SJSA1 (cell line): ENCODE results near the gene CHD1. TPM values are rescaled to one million over a fixed set of nuclear protein-coding genes. Genes with fewer than 3 reads are reported as not detected.
A peak's percentile ranks its signal among the peaks of the same experiment; 100 is the strongest.

Source experiments
- DNase-seq, 2 experiments: peaks; one replicate each; pipeline ENCODE4 v3.0.0-alpha.2; 2015 to 2020; ENCODE audit warnings: low spot score in 2 of 2, low read depth in 1 of 2
- H3K27ac ChIP-seq: fragments of 250-450 bp; sonication (Bioruptor Pico); 2 replicates; pipeline ENCODE4 v1.5.1; 2020; ENCODE audit warnings: mild to moderate bottlenecking, moderate library complexity
- H3K27me3 ChIP-seq: fragments of 250-450 bp; sonication (Bioruptor Pico); replicated peaks from 2 replicates; pipeline ENCODE4 v1.5.1; 2020; ENCODE audit warnings: mild to moderate bottlenecking, moderate library complexity
- H3K36me3 ChIP-seq: fragments of 250-450 bp; sonication (Bioruptor Pico); 2 replicates; pipeline ENCODE4 v1.5.1; 2020; ENCODE audit warnings: mild to moderate bottlenecking
- H3K4me1 ChIP-seq: fragments of 250-450 bp; sonication (Bioruptor Pico); replicated peaks from 2 replicates; pipeline ENCODE4 v1.6.1; 2021; ENCODE audit warnings: mild to moderate bottlenecking
- H3K4me3 ChIP-seq: fragments of 250-450 bp; sonication (Bioruptor Pico); 2 replicates; pipeline ENCODE4 v1.5.1; 2020; ENCODE audit warnings: mild to moderate bottlenecking
- H3K9me3 ChIP-seq: fragments of 250-450 bp; sonication (Bioruptor Pico); replicated peaks from 2 replicates; pipeline ENCODE4 v1.5.1; 2020; ENCODE audit warnings: mild to moderate bottlenecking
- total RNA-seq: library from RNA; depleted of rRNA; stranded (reverse); fragments of >200 nt; shearing (Covaris generic); gene quantifications from 2 replicates; pipeline ENCODE4 v1.2.3, GENCODE V29; 2014; rRNA removed

CHD1 gene
- total RNA-seq: 27.3 and 61.0 TPM in 2 replicates

GRCh38 chr5:98928873-98929709 lies at the start of gene CHD1:
Gene CHD1 (minus strand): TSS chr5:98929007. CDS start chr5:98926386, 2,621 bp downstream.
- H3K9me3 ChIP-seq: no peaks in the 10 kb centered on the region
- peak within 1 kb of the TSS; percentile 99 for H3K27ac ChIP-seq
- H3K27me3 ChIP-seq: no peaks in the 10 kb centered on the region
- peak; percentile 98 to 100 for DNase-seq
- H3K4me3 ChIP-seq: peak within 1 kb of the TSS; percentile 78
- peaks cover 4% of the 10 kb centered on the region; the same call in 1 of the 2 replicates for H3K4me1 ChIP-seq
- peaks cover 46% of the 10 kb centered on the region for H3K36me3 ChIP-seq

DNA sequence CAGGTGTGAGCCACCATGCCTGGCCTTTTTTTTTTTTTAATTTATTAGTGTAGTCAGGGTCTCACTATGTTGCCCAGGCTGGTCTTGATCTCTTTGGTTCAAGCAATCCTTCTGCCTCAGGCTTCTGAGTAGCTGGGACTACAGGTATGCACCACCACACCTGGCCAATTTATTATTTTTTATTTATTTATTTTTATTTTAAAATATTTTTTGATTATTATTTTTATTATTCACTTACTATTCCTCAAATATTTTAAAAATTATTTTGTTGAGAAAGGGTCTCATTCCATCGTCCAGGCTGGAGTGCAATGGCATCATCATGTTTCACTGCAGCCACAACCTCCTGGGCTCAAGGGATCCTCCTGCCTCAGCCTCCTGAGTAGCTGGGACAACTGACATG lies 49.7 kb upstream of the CHD1 start:
- H3K27ac ChIP-seq: no peak overlapping the region
- H3K36me3 ChIP-seq: no peaks in the 10 kb centered on the region
- H3K9me3 ChIP-seq: no peaks in the 10 kb centered on the region
- no peak overlapping the region for H3K4me3 ChIP-seq
- no peaks in the 10 kb centered on the region for H3K27me3 ChIP-seq
- no peak for DNase-seq
- peaks cover 13% of the 10 kb centered on the region for H3K4me1 ChIP-seq

- no peak for DNase-seq
- Histone ChIP-seq H3K4me1 (peaks cover 13% of the 10 kb centered on the region), H3K27me3 (no peaks in the 10 kb centered on the region), H3K36me3 (no peaks in the 10 kb centered on the region), H3K27ac (no peak overlapping the region), H3K9me3 (no peaks in the 10 kb centered on the region), H3K4me3 (no peak overlapping the region)
Observed at GRCh38 chr5:98977723-98978122, 48.9 kb upstream of the CHD1 start.

DNA sequence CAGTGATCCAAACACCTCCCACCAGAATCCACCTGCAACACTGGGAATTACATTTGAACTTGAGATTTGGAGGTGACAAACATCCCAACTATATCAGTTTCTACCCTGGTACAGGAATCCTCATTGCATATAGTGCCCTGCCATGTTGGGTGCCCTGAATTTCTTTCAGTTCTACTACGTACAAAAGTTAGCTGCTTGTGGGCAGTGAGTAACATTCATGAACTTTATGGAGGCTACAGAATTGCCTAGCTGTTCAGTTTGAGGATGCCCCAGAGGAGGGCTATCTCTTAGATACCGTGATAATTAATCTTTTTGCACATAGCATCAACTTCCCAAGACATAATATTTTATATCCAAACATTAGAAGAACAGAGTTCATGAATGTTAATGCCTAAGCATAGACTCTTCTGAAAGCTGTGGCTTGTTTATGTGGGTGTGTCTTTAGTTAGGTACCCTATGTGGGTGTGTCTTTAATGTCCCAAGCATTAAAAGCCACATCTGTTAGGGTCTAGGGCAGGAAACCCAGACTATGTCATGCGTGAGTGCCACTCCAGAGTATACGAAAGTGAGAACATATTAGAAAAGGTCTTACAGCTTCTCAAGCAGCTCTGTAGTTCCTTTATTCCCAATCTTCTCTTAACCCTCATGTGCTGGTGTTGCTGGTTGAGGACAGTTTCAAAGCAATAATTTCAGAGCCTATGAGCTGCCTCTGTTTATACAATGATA lies 47.0 kb upstream of the CHD1 start:
- Histone ChIP-seq H3K36me3 (no peaks in the 10 kb centered on the region), H3K27me3 (no peaks in the 10 kb centered on the region), H3K9me3 (no peaks in the 10 kb centered on the region), H3K4me1 (peaks cover 10% of the 10 kb centered on the region), H3K4me3 (no peak overlapping the region), H3K27ac (no peak overlapping the region)
- no peak for DNase-seq

GRCh38 chr5:98975223-98975622 lies 46.4 kb upstream of the CHD1 start:
- Histone ChIP-seq H3K4me1 (peaks cover 4% of the 10 kb centered on the region), H3K27me3 (no peaks in the 10 kb centered on the region), H3K36me3 (no peaks in the 10 kb centered on the region), H3K9me3 (no peaks in the 10 kb centered on the region), H3K4me3 (no peak overlapping the region), H3K27ac (no peak overlapping the region)
- DNase-seq: no peak

DNA sequence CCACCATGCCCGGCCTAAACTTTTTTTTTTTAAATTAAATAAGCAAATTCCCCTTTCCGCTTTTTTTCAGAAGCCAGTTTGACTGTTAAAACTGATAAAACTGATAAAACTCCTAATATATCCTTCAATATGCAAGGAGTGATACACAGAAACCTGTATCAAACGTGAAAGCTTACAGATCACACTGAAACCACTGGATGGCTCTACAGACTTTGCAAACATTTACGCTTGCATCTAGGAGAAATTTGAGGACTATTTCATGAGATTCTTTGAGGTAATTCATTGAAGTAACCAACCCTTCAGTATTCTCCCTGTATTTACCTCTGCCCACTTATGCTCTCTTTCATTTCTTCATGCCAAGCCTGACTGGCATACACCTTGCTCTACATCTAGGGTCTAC lies 40.6 kb upstream of the CHD1 start:
- Histone ChIP-seq H3K9me3 (no peaks in the 10 kb centered on the region), H3K27ac (no peak overlapping the region), H3K4me1 (no peaks in the 10 kb centered on the region), H3K4me3 (no peak overlapping the region), H3K27me3 (no peaks in the 10 kb centered on the region), H3K36me3 (no peaks in the 10 kb centered on the region)
- DNase-seq: no peak

DNA sequence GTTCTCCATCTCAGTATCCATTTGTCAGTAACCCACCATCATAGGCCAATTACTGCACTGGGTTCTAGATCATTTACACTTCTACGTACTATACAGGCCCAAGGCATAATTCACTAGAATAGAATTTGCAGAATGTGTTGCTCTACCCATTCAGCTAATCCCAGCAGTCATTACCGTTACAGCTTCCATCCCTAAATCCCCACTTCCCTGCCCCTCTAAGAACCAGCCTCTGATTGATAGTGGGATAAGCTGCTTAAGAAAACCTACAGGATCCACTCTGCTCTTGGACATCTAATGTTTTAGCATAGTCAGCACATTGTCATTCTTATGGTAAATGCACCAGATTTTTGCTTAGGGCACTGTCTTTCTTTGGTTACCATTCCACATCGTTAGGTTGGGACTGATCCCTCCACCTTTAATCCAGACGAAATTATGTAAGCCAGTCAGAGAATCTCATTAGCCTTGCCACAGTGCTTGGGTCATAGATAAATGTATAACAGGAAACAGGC lies 39.3 kb upstream of the CHD1 start:
- DNase-seq: no peak
- Histone ChIP-seq H3K9me3 (no peaks in the 10 kb centered on the region), H3K4me3 (no peak overlapping the region), H3K4me1 (peaks cover 4% of the 10 kb centered on the region; the same call in 1 of the 2 replicates), H3K27ac (no peak overlapping the region), H3K36me3 (no peaks in the 10 kb centered on the region), H3K27me3 (no peaks in the 10 kb centered on the region)

DNA sequence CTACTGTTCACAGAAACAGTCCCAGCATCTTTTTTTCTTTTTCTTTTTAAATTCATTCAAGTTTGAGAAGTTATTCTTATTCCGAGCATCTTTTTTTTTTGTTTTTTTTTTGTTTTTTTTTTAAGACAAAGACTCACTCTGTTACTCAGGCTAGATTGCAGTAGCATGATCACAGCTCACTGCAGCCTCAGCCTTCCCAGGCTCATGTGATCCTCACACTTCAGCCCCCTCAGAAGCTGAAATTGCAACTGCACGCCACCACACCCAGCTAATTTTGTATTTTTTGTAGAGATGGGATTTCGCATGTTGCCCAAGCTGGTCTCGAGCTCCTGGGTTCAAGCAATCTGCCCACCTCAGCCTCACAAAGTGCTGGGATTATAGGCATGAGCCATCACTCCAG lies 36.4 kb upstream of the CHD1 start:
- no peak for DNase-seq
- Histone ChIP-seq H3K4me3 (no peak overlapping the region), H3K4me1 (peaks cover 4% of the 10 kb centered on the region; the same call in 1 of the 2 replicates), H3K27me3 (no peaks in the 10 kb centered on the region), H3K9me3 (no peaks in the 10 kb centered on the region), H3K27ac (no peak overlapping the region), H3K36me3 (no peaks in the 10 kb centered on the region)

DNA sequence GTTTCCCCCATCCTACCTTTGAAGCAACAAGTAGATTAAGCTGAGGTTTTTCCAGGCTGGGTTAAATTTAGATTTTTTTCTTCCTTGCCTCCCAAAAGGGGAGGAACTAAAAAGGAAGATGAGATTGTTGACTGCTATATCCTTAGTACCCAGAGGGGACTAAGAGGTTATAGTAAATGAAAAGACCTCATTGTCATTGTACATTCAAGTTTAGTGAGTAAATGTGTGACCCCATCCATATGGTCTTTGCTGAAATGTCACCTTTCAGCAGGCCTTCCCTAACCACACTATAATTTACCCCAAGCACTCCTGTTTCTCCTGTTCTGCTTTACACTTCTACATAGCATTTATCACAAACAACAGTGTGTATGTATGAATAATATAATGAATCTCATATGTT lies 35.8 kb upstream of the CHD1 start:
- no peak for DNase-seq
- no peaks in the 10 kb centered on the region for H3K9me3 ChIP-seq
- H3K36me3 ChIP-seq: no peaks in the 10 kb centered on the region
- no peak overlapping the region for H3K27ac ChIP-seq
- peaks cover 4% of the 10 kb centered on the region; the same call in 1 of the 2 replicates for H3K4me1 ChIP-seq
- H3K4me3 ChIP-seq: no peak overlapping the region
- no peaks in the 10 kb centered on the region for H3K27me3 ChIP-seq

- Histone ChIP-seq H3K27me3 (no peaks in the 10 kb centered on the region), H3K4me3 (no peak overlapping the region), H3K27ac (no peak overlapping the region), H3K4me1 (peaks cover 4% of the 10 kb centered on the region; the same call in 1 of the 2 replicates), H3K36me3 (no peaks in the 10 kb centered on the region), H3K9me3 (no peaks in the 10 kb centered on the region)
- DNase-seq: no peak
Observed at GRCh38 chr5:98963019-98963418, 34.2 kb upstream of the CHD1 start.

DNA sequence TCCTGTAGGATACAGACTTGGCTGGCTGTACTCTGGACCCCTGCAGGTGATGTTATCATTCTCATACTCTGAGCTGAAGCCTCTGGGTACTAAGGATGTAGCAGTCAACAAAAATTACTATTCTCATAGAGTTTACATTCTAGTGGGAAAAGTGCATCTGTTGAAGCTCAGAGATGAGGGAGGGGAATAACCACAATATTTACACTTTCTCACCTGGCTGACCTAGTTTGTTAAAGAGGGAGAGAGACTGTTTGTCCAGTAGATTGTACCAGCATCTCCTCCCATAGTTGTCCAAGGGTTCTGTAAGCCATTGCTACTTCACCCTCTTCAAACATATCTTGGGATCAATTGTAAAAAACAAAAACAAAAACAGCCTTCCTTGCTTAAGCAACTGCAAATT lies 33.8 kb upstream of the CHD1 start:
- H3K9me3 ChIP-seq: no peaks in the 10 kb centered on the region
- no peak for DNase-seq
- no peaks in the 10 kb centered on the region for H3K27me3 ChIP-seq
- peaks cover 4% of the 10 kb centered on the region; the same call in 1 of the 2 replicates for H3K4me1 ChIP-seq
- H3K4me3 ChIP-seq: no peak overlapping the region
- no peaks in the 10 kb centered on the region for H3K36me3 ChIP-seq
- H3K27ac ChIP-seq: no peak overlapping the region

- Histone ChIP-seq H3K27ac (no peak overlapping the region), H3K9me3 (no peaks in the 10 kb centered on the region), H3K4me1 (peaks cover 4% of the 10 kb centered on the region; the same call in 1 of the 2 replicates), H3K36me3 (no peaks in the 10 kb centered on the region), H3K4me3 (no peak overlapping the region), H3K27me3 (no peaks in the 10 kb centered on the region)
- DNase-seq: no peak
Observed at GRCh38 chr5:98961665-98962344, 33.0 kb upstream of the CHD1 start.

DNA sequence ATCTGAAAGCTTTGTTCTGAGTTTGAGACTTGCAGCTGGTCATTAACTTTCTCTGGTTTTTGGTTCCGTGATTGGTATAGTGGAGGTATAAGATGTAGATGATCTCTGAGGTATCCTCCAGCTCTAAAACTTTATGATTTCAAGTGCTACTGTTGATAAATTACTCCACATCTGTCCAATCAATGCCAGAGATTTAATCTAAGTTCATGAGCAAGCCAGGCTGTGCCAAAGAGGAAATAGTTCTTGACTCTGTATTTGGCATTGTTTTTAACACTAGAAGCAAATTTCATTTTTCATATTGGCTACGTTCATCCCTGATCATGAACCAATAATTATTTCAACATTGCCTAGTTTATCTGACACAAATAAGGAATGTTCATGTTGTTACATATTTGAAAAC lies 28.5 kb upstream of the CHD1 start:
- H3K36me3 ChIP-seq: no peaks in the 10 kb centered on the region
- no peak overlapping the region for H3K27ac ChIP-seq
- no peak overlapping the region for H3K4me3 ChIP-seq
- DNase-seq: no peak
- H3K4me1 ChIP-seq: no peaks in the 10 kb centered on the region
- no peaks in the 10 kb centered on the region for H3K27me3 ChIP-seq
- no peaks in the 10 kb centered on the region for H3K9me3 ChIP-seq
